Transverse colon (tissue), 3 donors: ENCODE results near the gene CTCF.

Experiments used
- POLR2A ChIP-seq: fragments of 450-650 bp; IDR thresholded peaks from one replicate; pipeline ENCODE4 v1.6.1; 2016; ENCODE audit warnings: antibody characterized with exemption, mild to moderate bottlenecking, moderate library complexity
- TF ChIP-seq, protein P1 (sequence below), 5 experiments: fragments of 200-600 bp in 3 of 5; fragments of 450-650 bp in 2 of 5; sonication (generic) in 3 of 5; IDR thresholded peaks; 1 replicate in 2 of 5; 2 replicates in 3 of 5; pipeline ENCODE4 v1.5.1; 2016 to 2017; ENCODE audit warnings: antibody characterized with exemption in 5 of 5, inconsistent platforms in 3 of 5, mild to moderate bottlenecking in 2 of 5, moderate library complexity in 1 of 5

DNA sequence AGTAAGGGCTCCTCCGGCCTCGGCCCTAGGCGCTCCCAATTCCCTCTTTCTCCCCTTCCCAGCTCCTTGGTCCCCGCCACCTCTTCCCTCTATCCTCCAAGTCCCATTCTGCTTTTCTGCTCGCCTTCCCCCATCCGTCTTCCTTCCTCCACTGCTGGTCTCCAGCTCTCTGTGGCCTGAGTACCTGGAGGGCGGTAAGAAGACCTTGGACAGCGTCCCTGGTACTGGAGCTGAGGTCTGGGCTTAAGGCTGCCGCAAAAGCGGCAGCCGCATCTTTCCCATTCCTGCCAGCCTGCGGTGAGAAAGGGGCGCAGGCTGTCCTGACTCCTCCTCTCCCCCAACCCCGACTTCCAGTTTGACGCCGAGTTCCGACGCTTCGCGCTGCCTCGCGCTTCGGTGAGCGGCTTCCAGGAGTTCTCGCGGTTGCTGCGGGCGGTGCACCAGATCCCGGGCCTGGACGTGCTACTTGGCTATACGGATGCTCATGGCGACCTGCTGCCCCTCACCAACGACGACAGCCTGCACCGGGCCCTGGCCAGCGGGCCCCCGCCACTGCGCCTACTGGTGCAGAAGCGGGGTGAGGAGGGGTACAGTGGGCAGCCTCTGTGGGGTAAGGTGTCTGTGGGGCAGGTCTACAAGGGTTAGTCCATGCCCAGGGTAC, 98.9 kb downstream of the CTCF start:
- TF ChIP-seq, protein P1, sequence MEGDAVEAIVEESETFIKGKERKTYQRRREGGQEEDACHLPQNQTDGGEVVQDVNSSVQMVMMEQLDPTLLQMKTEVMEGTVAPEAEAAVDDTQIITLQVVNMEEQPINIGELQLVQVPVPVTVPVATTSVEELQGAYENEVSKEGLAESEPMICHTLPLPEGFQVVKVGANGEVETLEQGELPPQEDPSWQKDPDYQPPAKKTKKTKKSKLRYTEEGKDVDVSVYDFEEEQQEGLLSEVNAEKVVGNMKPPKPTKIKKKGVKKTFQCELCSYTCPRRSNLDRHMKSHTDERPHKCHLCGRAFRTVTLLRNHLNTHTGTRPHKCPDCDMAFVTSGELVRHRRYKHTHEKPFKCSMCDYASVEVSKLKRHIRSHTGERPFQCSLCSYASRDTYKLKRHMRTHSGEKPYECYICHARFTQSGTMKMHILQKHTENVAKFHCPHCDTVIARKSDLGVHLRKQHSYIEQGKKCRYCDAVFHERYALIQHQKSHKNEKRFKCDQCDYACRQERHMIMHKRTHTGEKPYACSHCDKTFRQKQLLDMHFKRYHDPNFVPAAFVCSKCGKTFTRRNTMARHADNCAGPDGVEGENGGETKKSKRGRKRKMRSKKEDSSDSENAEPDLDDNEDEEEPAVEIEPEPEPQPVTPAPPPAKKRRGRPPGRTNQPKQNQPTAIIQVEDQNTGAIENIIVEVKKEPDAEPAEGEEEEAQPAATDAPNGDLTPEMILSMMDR (IDR thresholded peaks at IDR 0.05) = no peak
- TF ChIP-seq POLR2A = no peak
